ENCODE results near the gene DDX24.

GRCh38 chr14:94003397-94003796, 77.6 kb downstream of the DDX24 start:
- TF ChIP-seq CTCF (IDR thresholded peaks at IDR 0.05; ENCODE audit: low read depth, low read length, poor library complexity, severe bottlenecking) (no peak), EZH2phosphoT487 (IDR thresholded peaks at IDR 0.05; ENCODE audit: borderline replicate concordance, low read length) (no peak)

Data from DOHH2 (cell line).